AG04450 (cell line): ENCODE data around the gene TGFBR2. TPM values are rescaled to one million over a fixed set of nuclear protein-coding genes. Genes with fewer than 3 reads are reported as not detected.

Experiments
- CTCF ChIA-PET: fragments of 300-600, 350-600 bp; formaldehyde crosslinking; extraction: SDS; loops from one replicate; lab custom pipeline; 2022; ENCODE audit warnings: antibody characterized with exemption, inconsistent platforms; lab: Charles Lee
- POLR2A ChIA-PET: fragments of 350-600 bp; formaldehyde crosslinking; extraction: SDS; loops from one replicate; lab custom pipeline; 2021; ENCODE audit warnings: antibody characterized with exemption, inconsistent platforms; lab: Yijun Ruan, JAX
- DNase-seq: peaks from one replicate; pipeline ENCODE4 v3.0.0-alpha.2; 2011; ENCODE audit warnings: low read depth, low spot score
- H3K27ac ChIP-seq: one replicate; pipeline ENCODE4 v1.5.1; 2012; ENCODE audit warnings: low read depth, low read length, control low read depth
- H3K27me3 ChIP-seq: one replicate; pipeline ENCODE4 v1.6.0; 2012; ENCODE audit warnings: low read length; ENCODE audit not compliant: control insufficient read depth, insufficient read depth
- H3K4me3 ChIP-seq: 2 replicates; pipeline ENCODE4 v1.5.1; 2011; ENCODE audit warnings: mild to moderate bottlenecking, low read depth, low read length, control low read depth
- H3K9me3 ChIP-seq: 2 replicates; pipeline ENCODE4 v1.5.1; 2012; ENCODE audit warnings: low read length; ENCODE audit not compliant: control insufficient read depth, insufficient read depth
- CTCF ChIP-seq: IDR thresholded peaks from 2 replicates; pipeline ENCODE4 v1.5.1; 2011; ENCODE audit warnings: low read depth, low read length, control low read depth, inconsistent platforms
- polyA plus RNA-seq: library from polyadenylated mRNA; depleted of rRNA; stranded (reverse); fragments of >200 nt; gene quantifications from 2 replicates; pipeline ENCODE4 v1.2.3, GENCODE V29; 2011

The TGFBR2 gene
- polyA plus RNA-seq, 1 experiment, result 158 TPM

GRCh38 chr3:30733696-30734095 lies 127.3 kb downstream of the TGFBR2 start:
- H3K27me3 ChIP-seq, result no peaks in the 10 kb centered on the region

GRCh38 chr3:30737743-30738499 lies 131.5 kb downstream of the TGFBR2 start:
- H3K27me3 ChIP-seq, result no peaks in the 10 kb centered on the region
- no peaks in the 10 kb centered on the region for H3K9me3 ChIP-seq
- H3K27ac ChIP-seq, result no peak overlapping the region
- CTCF ChIA-PET, result interaction anchor here (0.6 to 1.0 kb wide), 2 partner anchors 13 to 44 kb away, joined by 3 to 6 read pairs; no protein-coding TSS in a partner anchor
- POLR2A ChIA-PET, result no interaction called here
- no peak for TF ChIP-seq CTCF
- H3K4me3 ChIP-seq, result no peak overlapping the region
- no peak for DNase-seq

More at GRCh38 chr3:30733696-30734095, 127.3 kb downstream of the TGFBR2 start:
- no peak overlapping the region for H3K4me3 ChIP-seq
- no peak overlapping the region for H3K27ac ChIP-seq
- no peak for TF ChIP-seq CTCF
- ChIA-PET CTCF (interaction anchor here (1.0 to 1.1 kb wide), 2 partner anchors 41 to 691 kb away, joined by 4 to 5 read pairs; no protein-coding TSS in a partner anchor), POLR2A (interaction anchor here (1.1 kb wide), 1 partner anchor 1210 kb away, joined by 3 read pairs; no protein-coding TSS in a partner anchor)
- DNase-seq, result no peak
- H3K9me3 ChIP-seq, result no peaks in the 10 kb centered on the region

- ChIA-PET POLR2A (no interaction called here), CTCF (interaction anchor here (1.0 kb wide), 1 partner anchor 12 kb away, joined by 3 read pairs; no protein-coding TSS in a partner anchor)
- H3K27me3 ChIP-seq, result no peaks in the 10 kb centered on the region
These were observed 132.2 kb downstream of the TGFBR2 start for GRCh38 chr3:30738605-30739004.

GRCh38 chr3:30741889-30742288 lies 135.5 kb downstream of the TGFBR2 start:
- no peak for DNase-seq
- no peak for TF ChIP-seq CTCF
- CTCF ChIA-PET, result interaction anchor here (0.7 to 1.5 kb wide), 4 partner anchors 10 to 729 kb away, joined by 3 to 4 read pairs (median 4); no protein-coding TSS in a partner anchor
- H3K4me3 ChIP-seq, result no peak overlapping the region
- POLR2A ChIA-PET, result no interaction called here
- no peak overlapping the region for H3K27ac ChIP-seq
- H3K27me3 ChIP-seq, result no peaks in the 10 kb centered on the region
- no peaks in the 10 kb centered on the region for H3K9me3 ChIP-seq

More at GRCh38 chr3:30738605-30739004, 132.2 kb downstream of the TGFBR2 start:
- no peak for DNase-seq
- TF ChIP-seq CTCF, result no peak
- Histone ChIP-seq H3K4me3 (no peak overlapping the region), H3K27ac (no peak overlapping the region), H3K9me3 (no peaks in the 10 kb centered on the region)
